ENCODE data around the gene HIVEP3. TPM values are rescaled to one million over a fixed set of nuclear protein-coding genes. Genes with fewer than 3 reads are reported as not detected.

Gene HIVEP3
- total and polyA plus RNA-seq, 3 donors from 2014 or later, result 4.8 to 7.3 (median 7.2) TPM

DNA sequence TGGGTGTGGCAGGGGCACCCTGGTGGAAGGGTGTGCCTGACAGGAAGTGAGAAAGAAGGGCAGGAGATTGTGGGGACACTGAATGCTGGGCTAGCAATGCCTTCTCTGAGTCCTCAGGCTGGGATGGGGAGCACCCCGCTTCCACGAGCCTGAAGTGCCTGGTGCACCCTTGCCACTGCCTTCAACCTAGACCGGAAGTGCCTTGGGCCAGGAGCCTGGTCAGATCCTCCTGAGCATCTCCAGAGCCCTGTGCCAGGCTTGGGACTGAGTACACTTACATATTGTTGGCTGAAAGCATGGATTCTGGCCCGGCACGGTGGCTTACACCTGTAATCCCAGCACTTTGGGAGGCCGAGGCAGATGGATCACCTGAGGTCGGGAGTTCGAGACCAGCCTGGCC, 228.4 kb downstream of the HIVEP3 start:
- H3K27me3 ChIP-seq, result no peaks in the 10 kb centered on the region
- TF ChIP-seq POLR2A (IDR thresholded peaks at IDR 0.05), result no peak
- TF ChIP-seq, protein P1, sequence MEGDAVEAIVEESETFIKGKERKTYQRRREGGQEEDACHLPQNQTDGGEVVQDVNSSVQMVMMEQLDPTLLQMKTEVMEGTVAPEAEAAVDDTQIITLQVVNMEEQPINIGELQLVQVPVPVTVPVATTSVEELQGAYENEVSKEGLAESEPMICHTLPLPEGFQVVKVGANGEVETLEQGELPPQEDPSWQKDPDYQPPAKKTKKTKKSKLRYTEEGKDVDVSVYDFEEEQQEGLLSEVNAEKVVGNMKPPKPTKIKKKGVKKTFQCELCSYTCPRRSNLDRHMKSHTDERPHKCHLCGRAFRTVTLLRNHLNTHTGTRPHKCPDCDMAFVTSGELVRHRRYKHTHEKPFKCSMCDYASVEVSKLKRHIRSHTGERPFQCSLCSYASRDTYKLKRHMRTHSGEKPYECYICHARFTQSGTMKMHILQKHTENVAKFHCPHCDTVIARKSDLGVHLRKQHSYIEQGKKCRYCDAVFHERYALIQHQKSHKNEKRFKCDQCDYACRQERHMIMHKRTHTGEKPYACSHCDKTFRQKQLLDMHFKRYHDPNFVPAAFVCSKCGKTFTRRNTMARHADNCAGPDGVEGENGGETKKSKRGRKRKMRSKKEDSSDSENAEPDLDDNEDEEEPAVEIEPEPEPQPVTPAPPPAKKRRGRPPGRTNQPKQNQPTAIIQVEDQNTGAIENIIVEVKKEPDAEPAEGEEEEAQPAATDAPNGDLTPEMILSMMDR (IDR thresholded peaks at IDR 0.05), result no peak
- no peak overlapping the region for H3K27ac ChIP-seq
- no peaks in the 10 kb centered on the region for H3K36me3 ChIP-seq (ENCODE audit: low read depth, missing control alignments)
- no peak overlapping the region for H3K4me3 ChIP-seq
- intact Hi-C loops (cut with DNase I; ENCODE audit: low total_unique reads), result no loop called here
- H3K4me1 ChIP-seq, result no peaks in the 10 kb centered on the region
- H3K9me3 ChIP-seq, result no peaks in the 10 kb centered on the region
- 92 to 96% methylated on average over 8 of the region's 8 CpGs for whole genome bisulfite sequencing, 2 donors
- no peak for DNase-seq

DNA sequence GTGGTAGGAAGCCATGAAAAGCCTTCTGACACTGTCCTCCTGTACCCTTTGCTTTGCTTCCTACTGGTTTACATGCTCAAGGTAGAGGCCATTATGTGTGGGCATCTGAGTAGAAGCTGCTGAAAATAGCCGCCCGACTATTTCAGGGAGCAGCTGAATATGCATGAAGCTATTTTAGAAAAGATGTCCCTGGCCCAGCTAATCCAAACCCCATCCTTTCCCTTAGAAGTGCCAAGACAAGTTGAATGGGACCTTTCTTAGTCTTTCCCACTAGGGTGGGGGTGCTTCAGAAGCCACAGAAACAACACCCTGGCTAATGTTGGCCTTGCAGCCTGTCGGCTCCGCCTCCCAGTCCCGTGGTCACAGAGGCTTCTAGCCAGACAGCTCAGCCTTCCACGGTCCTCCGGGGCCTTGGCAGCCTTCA, 229.2 kb downstream of the HIVEP3 start:
- no peaks in the 10 kb centered on the region for H3K4me1 ChIP-seq
- H3K27me3 ChIP-seq, result no peaks in the 10 kb centered on the region
- DNase-seq, result peak; percentile 34
- TF ChIP-seq, protein P1 (IDR thresholded peaks at IDR 0.05), result no peak
- no peak for TF ChIP-seq POLR2A (IDR thresholded peaks at IDR 0.05)
- WGBS, 2 donors, result 55 to 57% methylated on average over 7 of the region's 7 CpGs
- no peaks in the 10 kb centered on the region for H3K9me3 ChIP-seq
- no peak overlapping the region for H3K27ac ChIP-seq
- intact Hi-C loops (cut with DNase I; ENCODE audit: low total_unique reads), result no loop called here
- H3K36me3 ChIP-seq (ENCODE audit: low read depth, missing control alignments), result no peaks in the 10 kb centered on the region
- H3K4me3 ChIP-seq, result no peak overlapping the region

- TF ChIP-seq, protein P1 (IDR thresholded peaks at IDR 0.05), result no peak
- TF ChIP-seq POLR2A (IDR thresholded peaks at IDR 0.05), result no peak
- H3K27ac ChIP-seq, result no peak overlapping the region
- H3K4me3 ChIP-seq, result no peak overlapping the region
- no peaks in the 10 kb centered on the region for H3K36me3 ChIP-seq (ENCODE audit: low read depth, missing control alignments)
- no peaks in the 10 kb centered on the region for H3K4me1 ChIP-seq
- intact Hi-C loops (cut with DNase I; ENCODE audit: low total_unique reads), result no loop called here
- no peaks in the 10 kb centered on the region for H3K27me3 ChIP-seq
- no peaks in the 10 kb centered on the region for H3K9me3 ChIP-seq
- 89 to 91% methylated on average over 8 to 10 of the region's 10 CpGs for WGBS, 2 donors
- DNase-seq, result no peak
These were observed 229.6 kb downstream of the HIVEP3 start for GRCh38 chr1:41689139-41689538.

DNA sequence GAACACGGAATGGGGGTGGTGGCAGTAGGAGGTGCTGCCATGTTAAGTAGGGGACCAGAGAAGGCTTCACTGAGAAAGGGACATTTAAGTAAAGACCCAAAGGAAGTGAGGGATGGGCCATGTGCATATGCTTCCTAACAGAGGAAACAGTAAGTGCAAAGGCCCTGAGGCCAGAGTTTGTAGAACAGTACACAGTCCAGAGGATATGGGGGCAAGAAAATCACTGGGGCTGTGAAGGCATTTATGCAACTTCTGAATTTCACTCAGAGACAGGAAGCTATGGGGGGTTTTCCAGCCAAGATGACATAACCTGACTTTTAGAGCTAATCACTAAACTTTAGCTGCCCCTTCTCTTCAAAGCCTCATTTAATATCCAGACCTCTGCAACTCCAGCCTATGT, 231.7 kb downstream of the HIVEP3 start:
- no peak overlapping the region for H3K4me3 ChIP-seq
- intact Hi-C loops (cut with DNase I; ENCODE audit: low total_unique reads), result no loop called here

More for the DNA sequence above, 231.7 kb downstream of the HIVEP3 start:
- TF ChIP-seq, protein P1 (IDR thresholded peaks at IDR 0.05), result no peak
- no peak for TF ChIP-seq POLR2A (IDR thresholded peaks at IDR 0.05)
- WGBS, 2 donors, result 85 to 96% methylated on average over 1 of the region's 1 CpG
- Histone ChIP-seq H3K9me3 (no peaks in the 10 kb centered on the region), H3K4me1 (no peaks in the 10 kb centered on the region), H3K27me3 (no peaks in the 10 kb centered on the region), H3K27ac (no peak overlapping the region), H3K36me3 (ENCODE audit: low read depth, missing control alignments) (no peaks in the 10 kb centered on the region)
- DNase-seq, result no peak
